ENCODE measurements around the gene DLAT.

- TF ChIP-seq CTCF (IDR thresholded peaks at IDR 0.05) (no peak), EZH2 (IDR thresholded peaks at IDR 0.05) (no peak)
Observed at GRCh38 chr11:112042961-112043304, 17.7 kb downstream of the DLAT start.
